NT2/D1 (cell line): ENCODE measurements around the gene GAD2.
A peak's percentile ranks its signal among the peaks of the same experiment; 100 is the strongest.

Source experiments
- DNase-seq: peaks from one replicate; pipeline ENCODE4 v3.0.0-alpha.2; 2011; ENCODE audit warnings: low read depth, low spot score
- H3K27me3 ChIP-seq: 2 replicates; pipeline ENCODE4 v1.6.0; 2011; ENCODE audit warnings: mild to moderate bottlenecking; ENCODE audit not compliant: insufficient read length, insufficient read depth
- H3K36me3 ChIP-seq: 2 replicates; pipeline ENCODE4 v1.6.1; 2011; ENCODE audit warnings: mild to moderate bottlenecking, low read length, mixed read lengths; ENCODE audit not compliant: insufficient read depth, insufficient read length
- H3K4me1 ChIP-seq: 2 replicates; pipeline ENCODE4 v1.5.1; 2011; ENCODE audit not compliant: insufficient read depth, insufficient read length
- H3K4me3 ChIP-seq: 2 replicates; pipeline ENCODE4 v1.5.1; 2011; ENCODE audit warnings: low read depth; ENCODE audit not compliant: insufficient read length
- H3K9ac ChIP-seq: 2 replicates; pipeline ENCODE4 v1.6.0; 2011; ENCODE audit warnings: low read depth; ENCODE audit not compliant: insufficient read length
- H3K9me3 ChIP-seq: 2 replicates; pipeline ENCODE4 v1.5.1; 2011; ENCODE audit warnings: mild to moderate bottlenecking, low read length; ENCODE audit not compliant: insufficient read depth
- SUZ12 ChIP-seq: IDR thresholded peaks from 2 replicates; pipeline ENCODE4 v1.6.1; 2011; ENCODE audit not compliant: insufficient read length, insufficient read depth; ENCODE audit errors: extremely low read depth
- YY1 ChIP-seq: IDR thresholded peaks from 2 replicates; pipeline ENCODE4 v1.6.1; 2011; ENCODE audit not compliant: insufficient read length, insufficient read depth
- ZNF274 ChIP-seq: IDR thresholded peaks from 2 replicates; pipeline ENCODE4 v1.6.1; 2011; ENCODE audit warnings: mild to moderate bottlenecking, low read depth, low read length

Gene GAD2

DNA sequence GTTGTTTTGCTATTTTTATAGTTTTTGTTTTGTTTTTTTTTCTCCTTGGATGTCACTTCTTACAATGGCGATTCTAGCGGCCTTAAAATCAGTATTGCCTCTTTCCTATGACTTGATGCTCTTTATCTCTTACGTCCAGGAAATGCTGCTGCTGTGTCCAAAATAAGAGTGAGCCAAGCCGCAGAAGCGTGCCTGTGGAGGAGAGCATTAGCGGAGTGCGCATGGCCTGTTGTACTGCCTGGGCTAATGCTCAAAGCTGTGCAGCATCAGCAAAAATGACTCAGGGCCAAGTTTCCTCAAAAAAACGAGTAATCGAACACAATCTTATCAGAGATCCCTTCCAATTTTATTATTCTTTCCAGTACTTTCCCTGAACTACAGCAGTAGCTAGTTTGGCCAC lies 18.5 kb upstream of the GAD2 start:
- Histone ChIP-seq H3K9me3 (no peaks in the 10 kb centered on the region), H3K4me3 (no peak overlapping the region), H3K27me3 (no peaks in the 10 kb centered on the region), H3K36me3 (no peaks in the 10 kb centered on the region), H3K4me1 (no peaks in the 10 kb centered on the region), H3K9ac (no peak overlapping the region)
- no peak for DNase-seq
- TF ChIP-seq SUZ12 = no peak
- TF ChIP-seq YY1 = no peak
- TF ChIP-seq ZNF274 = no peak

DNA sequence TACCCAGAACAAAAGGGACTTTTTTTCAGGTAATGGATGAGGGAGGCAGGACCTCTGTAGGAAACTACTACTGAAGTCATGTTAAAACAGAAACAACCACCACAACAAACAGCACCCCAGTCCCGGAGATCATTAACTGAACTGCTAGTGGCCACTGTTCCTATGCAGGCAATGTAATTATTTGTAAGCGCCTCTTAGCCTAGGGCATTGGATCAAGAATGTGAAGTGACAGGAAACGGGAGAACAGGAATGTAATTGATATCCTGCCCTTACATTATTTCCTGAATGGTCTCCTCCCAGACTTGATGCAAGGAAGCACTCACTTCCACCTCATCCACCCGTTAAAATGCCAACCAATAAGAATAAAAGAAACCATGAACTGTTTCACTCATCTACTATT lies 16.7 kb upstream of the GAD2 start:
- DNase-seq = no peak
- Histone ChIP-seq H3K36me3 (no peaks in the 10 kb centered on the region), H3K9me3 (no peaks in the 10 kb centered on the region), H3K27me3 (peaks cover 1% of the 10 kb centered on the region), H3K9ac (no peak overlapping the region), H3K4me1 (no peaks in the 10 kb centered on the region), H3K4me3 (no peak overlapping the region)
- TF ChIP-seq ZNF274 (no peak), YY1 (no peak), SUZ12 (no peak)

DNA sequence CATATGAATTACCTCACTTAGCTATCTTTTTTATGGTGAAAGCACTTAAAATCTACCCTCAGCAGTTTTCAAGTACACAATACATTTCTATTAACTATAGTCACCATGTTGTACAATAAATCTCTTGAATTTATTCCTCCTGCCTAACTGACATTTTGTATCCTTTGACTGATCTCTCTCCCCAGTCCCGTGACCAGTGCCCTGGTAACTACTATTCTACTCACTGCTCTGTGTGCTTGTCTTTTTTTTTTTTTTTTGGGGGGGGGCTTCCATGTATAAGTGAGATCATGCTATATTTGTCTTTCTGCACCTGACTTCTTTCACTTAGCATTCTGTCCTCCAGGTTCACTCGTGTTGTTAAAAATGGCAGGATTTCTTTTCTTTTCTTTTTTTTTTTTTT lies 11.4 kb upstream of the GAD2 start:
- Histone ChIP-seq H3K27me3 (peaks cover 39% of the 10 kb centered on the region), H3K4me3 (no peak overlapping the region), H3K9me3 (no peaks in the 10 kb centered on the region), H3K9ac (no peak overlapping the region), H3K36me3 (no peaks in the 10 kb centered on the region), H3K4me1 (no peaks in the 10 kb centered on the region)
- no peak for DNase-seq
- TF ChIP-seq YY1 = no peak
- TF ChIP-seq ZNF274 = no peak
- no peak for TF ChIP-seq SUZ12

DNA sequence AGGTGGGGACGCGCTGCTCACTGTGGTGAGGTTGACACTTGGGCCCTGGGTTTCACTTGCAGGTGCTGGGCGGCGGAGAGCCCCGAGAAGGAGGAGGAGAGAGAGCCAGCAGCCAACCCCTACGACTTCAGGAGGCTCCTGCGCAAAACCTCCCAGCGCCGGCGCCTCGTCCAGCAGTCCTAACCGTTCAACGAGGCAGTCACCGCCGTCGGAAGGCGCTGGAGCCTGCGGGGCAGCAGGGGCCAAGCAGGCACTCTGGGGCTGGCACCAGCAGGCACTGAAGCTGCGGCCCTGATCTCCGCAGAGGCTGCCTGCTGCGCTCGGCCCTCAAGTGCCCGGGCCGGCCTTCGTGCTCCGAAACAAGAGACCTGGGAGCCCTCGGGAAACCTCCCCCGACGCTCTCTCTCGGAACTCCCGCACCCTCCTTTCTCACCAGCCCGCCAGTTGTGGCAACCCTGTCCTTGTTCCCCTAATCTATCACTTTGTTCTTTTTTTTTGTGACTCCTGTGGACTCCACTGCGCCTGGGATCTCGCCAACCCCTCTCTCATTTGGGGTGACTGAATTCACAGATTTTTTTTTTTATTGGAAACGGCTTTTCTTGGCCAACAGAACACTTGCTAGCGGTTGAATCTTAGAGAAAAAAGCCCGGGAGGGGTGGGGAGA lies 4.7 kb upstream of the GAD2 start:
- Histone ChIP-seq H3K9ac (peak overlapping the region; percentile 18), H3K4me1 (peaks cover 9% of the 10 kb centered on the region), H3K36me3 (no peaks in the 10 kb centered on the region), H3K9me3 (no peaks in the 10 kb centered on the region), H3K27me3 (peaks cover 99% of the 10 kb centered on the region), H3K4me3 (no peak overlapping the region)
- TF ChIP-seq YY1 (no peak), SUZ12 (no peak), ZNF274 (no peak)
- no peak for DNase-seq

DNA sequence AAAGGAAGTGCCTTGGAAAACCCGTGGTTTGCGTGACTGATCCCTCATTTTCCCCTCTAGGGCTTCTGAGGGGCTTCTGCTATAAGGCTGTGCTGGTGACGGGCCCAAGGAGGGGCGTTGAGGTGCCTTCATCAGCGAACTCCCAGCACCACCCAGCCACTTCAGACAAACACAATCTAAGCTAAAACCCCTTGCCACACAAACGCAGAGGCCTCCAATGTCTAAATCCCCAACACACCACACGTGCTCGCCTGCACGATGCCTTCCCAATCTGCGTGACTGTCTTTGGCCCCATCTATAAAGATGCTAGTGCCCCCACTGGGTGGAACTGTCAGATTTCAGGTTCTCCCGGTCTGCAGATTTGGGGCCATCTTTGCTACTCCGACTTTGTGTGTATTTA lies 4.1 kb upstream of the GAD2 start:
- peaks cover 11% of the 10 kb centered on the region for H3K4me1 ChIP-seq
- H3K9ac ChIP-seq = no peak overlapping the region
- no peaks in the 10 kb centered on the region for H3K36me3 ChIP-seq
- no peaks in the 10 kb centered on the region for H3K9me3 ChIP-seq
- peaks cover 99% of the 10 kb centered on the region for H3K27me3 ChIP-seq
- no peak overlapping the region for H3K4me3 ChIP-seq
- DNase-seq = no peak
- TF ChIP-seq SUZ12 = no peak
- TF ChIP-seq ZNF274 = no peak
- TF ChIP-seq YY1 = no peak

DNA sequence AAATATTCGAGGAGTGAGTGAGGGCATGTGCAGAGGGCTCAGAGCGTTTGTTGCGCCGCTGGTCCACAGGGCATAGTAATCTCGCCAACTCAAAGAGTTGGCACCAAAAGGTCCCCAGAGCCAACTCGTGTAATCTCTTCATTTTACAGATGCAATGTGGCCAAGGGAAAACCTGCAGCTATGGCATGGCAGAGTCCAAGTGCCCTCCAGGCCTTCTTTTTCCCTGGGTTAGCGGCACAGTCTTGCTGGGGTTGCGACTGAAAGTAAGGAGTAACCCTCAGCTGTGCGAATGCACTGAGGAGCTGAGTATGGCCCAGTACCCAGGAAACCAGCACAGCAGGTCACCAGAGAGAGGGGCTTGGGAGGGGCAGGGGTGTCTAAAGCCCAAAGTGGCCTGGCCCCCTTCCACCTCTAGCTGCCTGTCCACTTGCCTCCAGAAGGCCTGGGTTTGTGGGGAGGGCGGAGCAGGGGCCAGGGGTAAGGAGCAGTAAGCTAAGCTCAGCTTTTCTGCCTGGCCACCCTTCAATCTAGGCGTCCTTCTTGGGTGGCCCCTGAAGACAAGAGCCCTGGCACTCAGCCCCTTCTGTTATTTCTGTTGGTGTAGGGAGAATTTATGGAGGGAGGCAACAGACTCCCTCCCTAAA lies 3.3 kb upstream of the GAD2 start:
- Histone ChIP-seq H3K9ac (no peak overlapping the region), H3K4me1 (peaks cover 11% of the 10 kb centered on the region), H3K36me3 (no peaks in the 10 kb centered on the region), H3K9me3 (no peaks in the 10 kb centered on the region), H3K27me3 (peaks cover 99% of the 10 kb centered on the region), H3K4me3 (no peak overlapping the region)
- no peak for DNase-seq
- TF ChIP-seq YY1 (no peak), ZNF274 (no peak), SUZ12 (no peak)

DNA sequence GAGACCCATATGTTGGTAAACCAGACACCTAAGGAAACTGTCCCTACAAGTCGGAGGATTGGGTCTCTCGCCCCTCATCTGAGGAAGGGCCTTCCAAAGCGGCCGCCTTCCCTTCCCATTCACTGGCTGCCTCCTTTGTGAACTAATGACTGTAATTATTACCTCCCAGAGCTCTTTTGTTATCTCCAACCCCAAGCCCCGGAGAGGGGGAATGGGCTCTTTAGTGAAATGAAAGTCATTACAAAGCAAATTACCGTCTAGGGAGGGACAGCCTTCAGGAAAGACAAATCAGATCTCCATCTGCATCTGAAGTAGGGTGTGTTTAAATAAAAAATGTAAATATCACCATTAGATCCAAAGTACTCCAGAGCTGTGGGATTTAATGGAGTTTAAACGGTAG lies 2.6 kb upstream of the GAD2 start:
- Histone ChIP-seq H3K4me3 (no peak overlapping the region), H3K9ac (no peak overlapping the region), H3K4me1 (peaks cover 11% of the 10 kb centered on the region), H3K27me3 (peaks cover 99% of the 10 kb centered on the region), H3K9me3 (no peaks in the 10 kb centered on the region), H3K36me3 (no peaks in the 10 kb centered on the region)
- DNase-seq = peak; percentile 94
- TF ChIP-seq YY1 = no peak
- no peak for TF ChIP-seq SUZ12
- TF ChIP-seq ZNF274 = no peak
